CD4-positive, alpha-beta T cell treated with Interleukin-2 at 100 ng/mL for 4 hours (primary cell): ENCODE measurements around the gene CDH13.

Experiments used
- DNase-seq: peaks from one replicate; pipeline ENCODE4 v3.0.0-alpha.2; 2020; ENCODE audit warnings: low spot score

Gene CDH13

GRCh38 chr16:82626791-82627261 is at the start of gene CDH13:
TSS of gene CDH13 (plus strand) at chr16:82626969.
- no peak for DNase-seq

DNA sequence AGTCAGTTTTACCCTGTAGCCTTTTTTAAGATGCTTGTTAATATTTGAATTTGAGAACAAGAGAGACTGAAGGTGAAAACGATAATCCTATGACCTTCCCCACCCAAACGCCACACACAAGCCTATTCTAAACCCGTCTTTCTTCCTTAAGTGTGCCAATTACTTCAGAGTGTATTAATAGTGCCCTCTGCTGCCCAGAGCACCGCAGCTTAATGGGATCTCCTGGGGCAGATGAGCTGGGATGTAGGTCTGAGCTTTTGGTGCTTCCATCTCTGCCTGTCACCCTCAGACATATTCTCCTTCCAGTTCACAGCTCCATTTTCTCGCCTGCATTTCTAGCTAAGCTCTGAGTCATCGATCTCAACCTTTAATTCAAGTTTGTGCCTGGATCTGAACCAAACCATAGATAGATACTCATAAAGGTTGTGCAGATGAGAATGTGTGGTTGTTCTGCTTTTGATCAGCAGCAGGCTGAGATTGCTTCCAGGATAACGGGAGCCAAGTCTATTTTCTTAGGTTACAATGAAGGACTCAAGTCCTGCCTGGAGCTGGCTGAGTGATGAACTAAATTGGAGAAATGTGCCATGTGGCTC is 46.4 kb upstream of the CDH13 start:
- peak; percentile 1 for DNase-seq

- no peak for DNase-seq
These were observed 43.8 kb upstream of the CDH13 start for GRCh38 chr16:82582975-82583374.

- DNase-seq, result no peak
These were observed 43.3 kb upstream of the CDH13 start for GRCh38 chr16:82583422-82583821.

- DNase-seq, result no peak
These were observed 42.1 kb upstream of the CDH13 start for GRCh38 chr16:82584553-82585152.

DNA sequence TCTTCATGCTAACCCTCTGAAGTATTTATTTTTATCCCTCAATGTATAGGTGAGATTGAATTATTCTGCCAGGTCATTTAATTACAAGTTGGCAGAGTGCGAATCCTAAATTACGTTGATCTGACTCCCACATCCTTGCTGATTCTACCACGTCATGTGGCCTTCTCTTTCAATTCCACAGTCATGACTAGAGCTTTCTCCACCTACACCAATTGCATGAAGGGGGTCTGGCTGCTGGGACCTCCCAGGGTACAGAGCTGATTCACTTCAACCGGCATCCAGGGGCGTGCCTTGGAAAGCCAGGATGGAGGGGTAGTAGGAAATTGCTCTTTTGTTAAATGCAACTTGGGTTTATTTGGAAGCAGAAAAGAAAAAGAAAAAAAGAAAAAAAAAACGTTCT is 41.1 kb upstream of the CDH13 start:
- no peak for DNase-seq

DNA sequence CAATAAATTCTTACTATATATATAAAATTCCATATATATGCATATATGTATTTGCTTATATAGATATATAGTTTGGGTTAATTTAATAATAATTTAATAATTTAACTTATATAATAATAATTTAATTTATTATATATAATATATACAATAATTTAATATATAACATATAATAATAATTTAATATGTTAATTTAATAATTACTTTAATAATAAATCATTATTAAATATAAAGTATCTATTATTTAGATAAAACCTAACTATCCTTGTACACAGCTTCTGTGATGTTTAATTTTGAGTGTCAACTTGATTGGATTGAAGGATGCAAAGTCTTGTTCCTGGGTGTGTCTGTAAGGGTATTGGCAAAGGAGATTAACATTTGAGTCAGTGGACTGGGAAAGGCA is 40.6 kb upstream of the CDH13 start:
- no peak for DNase-seq

DNA sequence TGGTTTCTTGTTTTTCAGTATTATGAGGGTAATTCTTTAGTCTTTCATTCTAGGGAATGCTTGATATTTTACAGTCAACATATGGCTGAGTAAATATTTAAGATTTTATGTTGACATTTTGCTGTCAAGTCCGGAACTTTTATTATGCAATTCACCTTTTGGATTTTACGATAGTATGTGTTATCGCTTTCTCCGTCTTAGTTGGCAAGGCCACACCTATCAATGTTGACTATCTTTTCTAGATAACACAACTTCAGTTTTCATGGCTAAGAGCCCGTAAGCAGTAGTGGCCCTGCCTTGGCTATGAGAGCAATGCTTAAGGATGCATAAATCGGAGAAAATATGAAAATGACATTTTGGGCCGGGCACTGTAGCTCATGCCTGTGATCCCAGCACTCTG is 39.5 kb upstream of the CDH13 start:
- no peak for DNase-seq

DNA sequence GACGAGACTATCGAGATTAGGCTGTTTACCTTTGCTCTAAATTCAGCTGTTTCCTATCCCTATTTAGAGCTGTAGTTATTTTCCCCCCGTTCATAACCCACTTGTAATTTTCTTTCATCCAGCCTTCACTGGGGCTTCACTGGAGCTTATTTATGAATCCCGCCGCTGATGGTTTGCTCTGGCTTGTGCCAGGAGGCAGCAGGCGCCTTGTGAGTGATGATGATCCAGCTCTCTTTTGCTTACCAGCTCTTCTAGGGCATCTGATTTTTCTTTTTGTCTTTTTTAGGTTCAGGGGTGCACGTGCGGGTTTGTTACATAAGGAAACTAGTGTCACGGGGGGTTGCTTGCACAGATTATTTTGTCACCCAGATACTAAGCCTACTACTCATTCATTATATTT is 37.4 kb upstream of the CDH13 start:
- DNase-seq, result no peak

DNA sequence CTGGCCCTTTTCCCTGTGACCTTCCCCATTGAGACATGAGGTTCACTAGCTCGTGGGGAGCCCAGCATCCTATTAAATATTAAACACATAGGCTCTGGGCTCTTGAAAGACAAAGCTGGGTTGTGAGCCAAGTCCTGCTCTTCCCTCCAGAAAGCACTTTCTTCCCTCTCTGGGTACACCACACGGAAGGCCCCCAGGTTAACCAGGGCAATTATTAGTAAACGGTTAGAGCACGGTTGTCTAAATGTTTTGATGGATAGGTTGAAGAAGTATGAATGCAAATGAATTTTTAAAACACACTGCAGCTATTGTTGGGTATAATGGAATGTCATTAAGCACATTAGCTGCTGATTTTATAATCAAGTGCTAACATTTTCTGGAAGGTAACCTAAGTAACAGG is 32.7 kb upstream of the CDH13 start:
- DNase-seq, result no peak

DNA sequence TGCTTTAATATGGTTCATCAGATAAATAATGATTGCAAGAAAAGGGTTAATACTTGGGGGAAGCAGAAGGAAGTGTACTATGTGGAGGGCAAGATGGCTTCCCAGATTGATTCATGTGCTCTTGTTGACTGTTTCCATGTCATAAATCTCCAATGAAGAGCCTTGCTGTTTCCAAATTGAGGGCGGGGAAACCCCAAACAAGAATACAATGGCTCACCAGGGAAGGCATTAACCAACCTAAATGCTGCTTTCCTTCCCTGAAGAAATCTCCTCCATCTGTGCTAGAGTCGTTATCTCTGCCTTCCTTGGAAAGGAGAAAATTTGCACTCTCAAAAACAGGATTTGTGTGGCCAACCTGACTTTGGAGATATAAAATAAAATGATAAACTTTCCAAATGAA is 28.0 kb upstream of the CDH13 start:
- DNase-seq, result no peak

GRCh38 chr16:82601989-82602640 is 24.7 kb upstream of the CDH13 start:
- DNase-seq, result no peak

GRCh38 chr16:82603784-82604411 is 22.9 kb upstream of the CDH13 start:
- no peak for DNase-seq

- no peak for DNase-seq
These were observed 21.7 kb upstream of the CDH13 start for GRCh38 chr16:82605076-82605475.

DNA sequence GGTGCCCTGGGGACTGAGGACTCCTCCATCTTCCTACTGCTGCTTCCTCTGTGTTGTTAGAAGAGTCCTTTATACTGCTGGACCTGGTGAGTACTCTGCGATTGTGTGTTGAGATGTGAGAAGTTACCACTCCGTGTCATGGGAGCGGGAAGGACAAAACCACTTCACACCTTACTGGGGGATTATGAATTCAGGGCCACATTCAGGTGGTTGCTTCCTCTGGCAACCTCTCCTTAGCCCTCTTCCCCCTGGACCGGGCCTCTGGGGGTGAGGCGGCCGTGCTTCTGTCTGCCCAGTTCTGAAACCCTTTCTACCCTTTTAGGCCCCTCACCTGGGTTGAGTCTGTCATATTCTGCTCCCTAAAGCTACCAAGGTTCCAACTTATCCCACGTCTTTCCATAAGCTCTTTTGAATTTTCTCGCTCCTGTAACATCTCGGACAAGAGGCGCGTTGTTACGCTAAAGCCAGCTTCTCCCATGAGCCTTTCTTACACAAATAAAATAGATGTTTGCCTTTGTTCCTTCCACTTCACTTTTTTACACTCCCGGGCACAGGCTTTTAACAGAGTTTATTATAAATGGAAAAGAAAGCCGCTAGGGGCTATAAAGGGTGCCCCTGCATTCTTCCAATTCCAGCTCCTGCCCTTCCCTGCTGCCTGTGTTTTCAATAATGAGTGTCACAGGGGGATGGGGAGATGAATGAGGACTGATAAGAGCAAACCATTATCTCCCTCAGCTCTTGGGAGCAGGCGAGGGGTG is 20.7 kb upstream of the CDH13 start:
- no peak for DNase-seq

GRCh38 chr16:82609140-82609539 is 17.6 kb upstream of the CDH13 start:
- no peak for DNase-seq

GRCh38 chr16:82612263-82612662 is 14.5 kb upstream of the CDH13 start:
- DNase-seq, result no peak

- DNase-seq, result no peak
These were observed 10.4 kb upstream of the CDH13 start for GRCh38 chr16:82616356-82616755.

DNA sequence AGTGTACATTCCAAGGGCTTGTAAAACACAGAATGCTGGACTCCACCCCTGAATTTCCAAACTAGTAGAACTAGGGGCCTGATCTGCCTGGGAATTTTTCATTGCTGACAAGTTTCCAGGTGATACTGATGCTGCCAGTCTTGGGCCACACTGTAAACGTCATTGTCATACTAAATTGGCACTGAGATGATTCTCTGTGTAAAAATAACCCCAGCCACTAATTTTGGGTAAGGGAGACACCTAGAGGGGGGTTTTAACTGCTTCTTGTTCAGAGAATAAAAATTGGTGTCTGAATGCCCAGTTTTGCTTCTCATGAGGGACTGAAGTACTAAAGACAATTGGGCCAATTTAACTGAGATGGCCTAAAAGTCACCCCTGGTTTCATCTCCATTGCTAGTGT is 5.0 kb upstream of the CDH13 start:
- no peak for DNase-seq

DNA sequence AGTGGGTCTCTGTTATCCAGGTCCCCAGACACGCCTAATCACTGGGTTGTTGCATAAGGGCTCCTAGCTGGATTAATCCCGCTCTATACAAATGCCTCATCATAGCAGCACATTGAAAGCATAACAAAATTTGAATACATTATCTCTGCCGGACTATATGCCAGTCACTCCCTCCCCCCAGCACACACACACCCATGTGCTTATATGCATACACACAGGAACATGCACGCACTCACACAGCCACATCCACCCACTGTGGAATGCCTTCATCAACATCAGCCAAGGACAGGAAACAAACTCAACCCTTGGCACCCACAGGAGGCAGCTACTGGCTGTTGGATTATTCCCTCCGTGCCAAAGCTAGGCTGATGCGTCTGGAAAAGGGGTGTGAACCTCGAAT is 3.5 kb upstream of the CDH13 start:
- DNase-seq, result no peak

DNA sequence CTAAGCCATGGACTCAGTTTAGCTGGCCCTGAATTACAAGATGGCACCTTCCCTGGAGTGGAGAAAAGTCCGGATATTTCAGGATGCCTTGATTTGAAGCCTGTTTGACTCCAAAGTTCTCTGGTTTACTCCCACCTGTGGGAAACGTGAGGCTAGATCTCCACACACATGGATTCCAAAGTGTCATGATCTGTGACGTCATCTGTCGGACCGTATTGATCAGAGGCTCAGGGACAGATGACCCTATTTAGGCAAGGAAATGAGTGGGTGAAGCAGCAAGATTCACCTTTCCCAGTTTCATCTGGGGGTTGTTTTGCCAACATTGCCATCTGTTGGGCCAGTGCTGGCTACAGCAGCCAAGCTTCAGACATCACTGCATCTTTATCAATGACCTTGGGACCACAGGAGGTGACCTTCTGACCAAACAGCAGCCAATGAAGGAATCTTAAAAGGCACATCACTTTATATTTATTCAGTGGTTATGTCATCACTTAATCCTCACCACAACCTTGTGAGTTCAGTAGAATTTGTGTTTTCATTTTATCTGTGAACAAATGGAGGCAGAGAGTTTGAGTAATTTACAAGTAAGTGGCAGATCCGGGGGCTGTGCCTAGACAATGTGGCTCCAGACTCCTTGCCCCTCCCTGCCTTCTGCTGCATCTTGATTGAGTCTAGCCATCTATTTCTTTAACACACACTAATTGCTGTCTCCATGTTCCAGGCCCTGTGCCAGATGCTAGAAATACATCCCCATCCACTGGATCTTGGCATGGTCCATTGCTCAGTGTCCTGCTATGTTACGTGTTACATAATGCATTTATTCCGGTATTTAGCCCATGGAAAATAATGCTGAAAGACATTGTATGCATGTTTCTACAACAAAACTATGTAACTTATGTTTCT is 1.5 kb upstream of the CDH13 start:
- DNase-seq, result no peak

DNA sequence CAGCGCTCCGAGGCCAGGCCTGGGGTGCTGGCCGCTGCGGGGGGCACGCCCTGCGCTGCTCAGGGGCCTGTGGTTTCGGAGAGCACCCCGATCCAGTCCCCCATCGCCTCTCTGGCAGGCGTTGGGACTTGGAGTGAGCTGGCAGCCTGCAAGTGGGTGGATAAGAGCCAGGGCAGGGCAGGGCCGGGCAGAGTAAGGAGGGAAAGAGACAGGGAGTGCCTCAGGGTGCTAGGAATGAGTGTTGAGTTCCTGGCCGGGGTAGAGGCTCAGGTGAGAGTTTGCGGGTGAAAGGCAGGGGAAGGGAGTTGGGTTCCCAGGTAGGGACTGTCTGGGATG is 1.3 kb downstream of the CDH13 start:
- no peak for DNase-seq
